ENCODE measurements around the gene CNNM1.

CNNM1 gene

GRCh38 chr10:99337901-99338300, 8.7 kb downstream of the CNNM1 start:
- DNase-seq (ENCODE audit: low spot score): no peak

GRCh38 chr10:99339077-99339476, 9.9 kb downstream of the CNNM1 start:
- no peak for DNase-seq (ENCODE audit: low spot score)

GRCh38 chr10:99339563-99340047, 10.4 kb downstream of the CNNM1 start:
- DNase-seq (ENCODE audit: low spot score): no peak

GRCh38 chr10:99340650-99341049, 11.5 kb downstream of the CNNM1 start:
- no peak for DNase-seq (ENCODE audit: low spot score)

GRCh38 chr10:99341248-99341647, 12.1 kb downstream of the CNNM1 start:
- no peak for DNase-seq (ENCODE audit: low spot score)

- no peak for DNase-seq (ENCODE audit: low spot score)
Observed at GRCh38 chr10:99341860-99342490, 12.8 kb downstream of the CNNM1 start.

- DNase-seq (ENCODE audit: low spot score): no peak
Observed at GRCh38 chr10:99343262-99343661, 14.1 kb downstream of the CNNM1 start.

GRCh38 chr10:99344715-99345114, 15.6 kb downstream of the CNNM1 start:
- DNase-seq (ENCODE audit: low spot score): no peak

- DNase-seq (ENCODE audit: low spot score): no peak
Observed at GRCh38 chr10:99345350-99345749, 16.2 kb downstream of the CNNM1 start.

- DNase-seq (ENCODE audit: low spot score): no peak
Observed at GRCh38 chr10:99346247-99346646, 17.1 kb downstream of the CNNM1 start.

GRCh38 chr10:99347672-99348071, 18.5 kb downstream of the CNNM1 start:
- DNase-seq (ENCODE audit: low spot score): no peak

- DNase-seq (ENCODE audit: low spot score): no peak
Observed at GRCh38 chr10:99353182-99353581, 24.0 kb downstream of the CNNM1 start.

GRCh38 chr10:99357691-99358090, 28.5 kb downstream of the CNNM1 start:
- DNase-seq (ENCODE audit: low spot score): no peak

- DNase-seq (ENCODE audit: low spot score): no peak
Observed at GRCh38 chr10:99358101-99358500, 28.9 kb downstream of the CNNM1 start.

GRCh38 chr10:99360934-99361333, 31.8 kb downstream of the CNNM1 start:
- no peak for DNase-seq (ENCODE audit: low spot score)

- no peak for DNase-seq (ENCODE audit: low spot score)
Observed at GRCh38 chr10:99364125-99364524, 35.0 kb downstream of the CNNM1 start.

GRCh38 chr10:99365311-99365710, 36.2 kb downstream of the CNNM1 start:
- DNase-seq (ENCODE audit: low spot score): no peak

GRCh38 chr10:99365736-99366135, 36.6 kb downstream of the CNNM1 start:
- no peak for DNase-seq (ENCODE audit: low spot score)

- no peak for DNase-seq (ENCODE audit: low spot score)
Observed at GRCh38 chr10:99366666-99367065, 37.5 kb downstream of the CNNM1 start.

GRCh38 chr10:99368646-99369045, 39.5 kb downstream of the CNNM1 start:
- DNase-seq (ENCODE audit: low spot score): no peak

GRCh38 chr10:99369126-99369525, 40.0 kb downstream of the CNNM1 start:
- DNase-seq (ENCODE audit: low spot score): no peak

- no peak for DNase-seq (ENCODE audit: low spot score)
Observed at GRCh38 chr10:99369551-99369950, 40.4 kb downstream of the CNNM1 start.

GRCh38 chr10:99370993-99371392, 41.8 kb downstream of the CNNM1 start:
- no peak for DNase-seq (ENCODE audit: low spot score)

- no peak for DNase-seq (ENCODE audit: low spot score)
Observed at GRCh38 chr10:99372546-99373271, 43.6 kb downstream of the CNNM1 start.

Data from ecto neural progenitor cell (in vitro differentiated cells).